Spinal cord (tissue), 10 donors: Measurements from ENCODE around the gene ABT1. TPM values are rescaled to one million over a fixed set of nuclear protein-coding genes. Genes with fewer than 3 reads are reported as not detected.
A peak's percentile ranks its signal among the peaks of the same experiment; 100 is the strongest.

Source experiments
- DNase-seq, 6 donors: peaks; one replicate each; pipeline versions ENCODE4 v3.0.0 to v3.0.0-alpha.2; 2013 to 2015; ENCODE audit warnings: low spot score in 6 of 6, low read depth in 4 of 6
- H3K27ac ChIP-seq: one replicate; pipeline ENCODE4 v1.5.1; 2013; ENCODE audit warnings: low read depth, low read length, control low read depth
- H3K27me3 ChIP-seq: one replicate; pipeline ENCODE4 v1.6.1; 2013; ENCODE audit warnings: low read length; ENCODE audit not compliant: control insufficient read depth, insufficient read depth
- H3K36me3 ChIP-seq: one replicate; pipeline ENCODE4 v1.6.1; 2013; ENCODE audit warnings: low read length; ENCODE audit not compliant: control insufficient read depth, insufficient read depth
- H3K4me1 ChIP-seq: one replicate; pipeline ENCODE4 v1.6.1; 2013; ENCODE audit warnings: low read length; ENCODE audit not compliant: control insufficient read depth, insufficient read depth
- H3K4me3 ChIP-seq: one replicate; pipeline ENCODE4 v1.5.1; 2013; ENCODE audit warnings: low read depth, low read length, control low read depth
- H3K9me3 ChIP-seq: one replicate; pipeline ENCODE4 v1.6.1; 2013; ENCODE audit warnings: low read length; ENCODE audit not compliant: control insufficient read depth, insufficient read depth
- WGBS: methylation state at CpG from one replicate; pipeline ENCODE4 v1.1.5; 2013; ENCODE audit warnings: missing lambda C conversion rate; ENCODE audit not compliant: insufficient coverage; 5-methylcytosine and 5-hydroxymethylcytosine counted together
- polyA plus RNA-seq, 2 donors: library from polyadenylated mRNA; unstranded; fragments of 120-200 nt; gene quantifications; one replicate each; pipeline ENCODE4 v1.2.1, GENCODE V29; 2013; ENCODE audit not compliant: insufficient read length in 2 of 2
- total RNA-seq, 2 donors: library from RNA; depleted of rRNA in 1 of 2; stranded (reverse); fragments of 120-200 nt in 1 of 2; fragments of >200 nt in 1 of 2; gene quantifications; one replicate each; pipeline versions ENCODE4 v1.2.3 to v1.2.4, GENCODE V29; 2013 to 2014
- donor health status: healthy.

The ABT1 gene
- total and polyA plus RNA-seq, 4 donors: 8.7 to 11.2 (median 10.8) TPM

GRCh38 chr6:26599591-26599990 lies 2.8 kb downstream of the ABT1 start:
- Histone ChIP-seq H3K4me1 (peaks cover 18% of the 10 kb centered on the region), H3K27me3 (peaks cover 4% of the 10 kb centered on the region), H3K36me3 (peaks cover 19% of the 10 kb centered on the region), H3K9me3 (no peaks in the 10 kb centered on the region), H3K27ac (no peak overlapping the region), H3K4me3 (no peak overlapping the region)
- no CpG with 5 or more reads among the region's 1 CpG for WGBS
- no peak for DNase-seq

GRCh38 chr6:26600759-26601158 lies 4.0 kb downstream of the ABT1 start:
- no peaks in the 10 kb centered on the region for H3K27me3 ChIP-seq
- H3K9me3 ChIP-seq: no peaks in the 10 kb centered on the region
- H3K36me3 ChIP-seq: peaks cover 19% of the 10 kb centered on the region
- H3K4me3 ChIP-seq: no peak overlapping the region
- H3K4me1 ChIP-seq: peaks cover 15% of the 10 kb centered on the region
- DNase-seq: no peak
- no peak overlapping the region for H3K27ac ChIP-seq

- H3K4me1 ChIP-seq: peaks cover 11% of the 10 kb centered on the region
- WGBS: no CpG with 5 or more reads among the region's 3 CpGs
- no peaks in the 10 kb centered on the region for H3K27me3 ChIP-seq
- H3K27ac ChIP-seq: no peak overlapping the region
- H3K36me3 ChIP-seq: peaks cover 16% of the 10 kb centered on the region
- no peaks in the 10 kb centered on the region for H3K9me3 ChIP-seq
- no peak overlapping the region for H3K4me3 ChIP-seq
- DNase-seq: no peak
These were observed 5.5 kb downstream of the ABT1 start for GRCh38 chr6:26602262-26602661.

- Histone ChIP-seq H3K27me3 (no peaks in the 10 kb centered on the region), H3K27ac (no peak overlapping the region), H3K36me3 (peaks cover 3% of the 10 kb centered on the region), H3K4me1 (no peaks in the 10 kb centered on the region), H3K9me3 (no peaks in the 10 kb centered on the region), H3K4me3 (no peak overlapping the region)
- DNase-seq: no peak
- no CpG with 5 or more reads among the region's 3 CpGs for WGBS
These were observed 7.3 kb downstream of the ABT1 start for GRCh38 chr6:26604026-26604425.

- Histone ChIP-seq H3K9me3 (no peaks in the 10 kb centered on the region), H3K4me1 (no peaks in the 10 kb centered on the region), H3K36me3 (no peaks in the 10 kb centered on the region), H3K27me3 (no peaks in the 10 kb centered on the region), H3K27ac (no peak overlapping the region), H3K4me3 (no peak overlapping the region)
- DNase-seq: no peak
- no CpG with 5 or more reads among the region's 3 CpGs for WGBS
These were observed 8.0 kb downstream of the ABT1 start for GRCh38 chr6:26604797-26605196.

GRCh38 chr6:26607434-26608230 lies 10.9 kb downstream of the ABT1 start:
- Histone ChIP-seq H3K27me3 (peaks cover 13% of the 10 kb centered on the region), H3K27ac (no peak overlapping the region), H3K4me1 (no peaks in the 10 kb centered on the region), H3K4me3 (no peak overlapping the region), H3K36me3 (no peaks in the 10 kb centered on the region), H3K9me3 (no peaks in the 10 kb centered on the region)
- WGBS: 54% methylated on average over 3 of the region's 7 CpGs
- peak in 3 of 6 donors; percentile 48 to 87 (median 73) for DNase-seq

- DNase-seq: no peak
- Histone ChIP-seq H3K4me1 (peaks cover 14% of the 10 kb centered on the region), H3K9me3 (no peaks in the 10 kb centered on the region), H3K27ac (no peak overlapping the region), H3K36me3 (no peaks in the 10 kb centered on the region), H3K4me3 (no peak overlapping the region), H3K27me3 (peaks cover 32% of the 10 kb centered on the region)
- WGBS: 94% methylated on average over 2 of the region's 3 CpGs
These were observed 12.7 kb downstream of the ABT1 start for GRCh38 chr6:26609463-26609862.

- DNase-seq: no peak
- H3K36me3 ChIP-seq: no peaks in the 10 kb centered on the region
- peaks cover 42% of the 10 kb centered on the region for H3K27me3 ChIP-seq
- H3K9me3 ChIP-seq: no peaks in the 10 kb centered on the region
- H3K27ac ChIP-seq: no peak overlapping the region
- WGBS: 50% methylated on average over 1 of the region's 1 CpG
- peaks cover 14% of the 10 kb centered on the region for H3K4me1 ChIP-seq
- no peak overlapping the region for H3K4me3 ChIP-seq
These were observed 14.8 kb downstream of the ABT1 start for GRCh38 chr6:26611599-26611998.

- H3K27me3 ChIP-seq: peaks cover 42% of the 10 kb centered on the region
- 24% methylated on average over 19 of the region's 19 CpGs for WGBS
- H3K4me1 ChIP-seq: peaks cover 14% of the 10 kb centered on the region
- H3K27ac ChIP-seq: no peak overlapping the region
- DNase-seq: no peak
- no peak overlapping the region for H3K4me3 ChIP-seq
- H3K9me3 ChIP-seq: no peaks in the 10 kb centered on the region
- H3K36me3 ChIP-seq: no peaks in the 10 kb centered on the region
These were observed 16.4 kb downstream of the ABT1 start for GRCh38 chr6:26613201-26613600.
